Measurements from ENCODE around the gene SOCS1. TPM values are rescaled to one million over a fixed set of nuclear protein-coding genes. Genes with fewer than 3 reads are reported as not detected.

The SOCS1 gene
- total RNA-seq, 1 donor from 2014 or later, result 1.6 TPM

DNA sequence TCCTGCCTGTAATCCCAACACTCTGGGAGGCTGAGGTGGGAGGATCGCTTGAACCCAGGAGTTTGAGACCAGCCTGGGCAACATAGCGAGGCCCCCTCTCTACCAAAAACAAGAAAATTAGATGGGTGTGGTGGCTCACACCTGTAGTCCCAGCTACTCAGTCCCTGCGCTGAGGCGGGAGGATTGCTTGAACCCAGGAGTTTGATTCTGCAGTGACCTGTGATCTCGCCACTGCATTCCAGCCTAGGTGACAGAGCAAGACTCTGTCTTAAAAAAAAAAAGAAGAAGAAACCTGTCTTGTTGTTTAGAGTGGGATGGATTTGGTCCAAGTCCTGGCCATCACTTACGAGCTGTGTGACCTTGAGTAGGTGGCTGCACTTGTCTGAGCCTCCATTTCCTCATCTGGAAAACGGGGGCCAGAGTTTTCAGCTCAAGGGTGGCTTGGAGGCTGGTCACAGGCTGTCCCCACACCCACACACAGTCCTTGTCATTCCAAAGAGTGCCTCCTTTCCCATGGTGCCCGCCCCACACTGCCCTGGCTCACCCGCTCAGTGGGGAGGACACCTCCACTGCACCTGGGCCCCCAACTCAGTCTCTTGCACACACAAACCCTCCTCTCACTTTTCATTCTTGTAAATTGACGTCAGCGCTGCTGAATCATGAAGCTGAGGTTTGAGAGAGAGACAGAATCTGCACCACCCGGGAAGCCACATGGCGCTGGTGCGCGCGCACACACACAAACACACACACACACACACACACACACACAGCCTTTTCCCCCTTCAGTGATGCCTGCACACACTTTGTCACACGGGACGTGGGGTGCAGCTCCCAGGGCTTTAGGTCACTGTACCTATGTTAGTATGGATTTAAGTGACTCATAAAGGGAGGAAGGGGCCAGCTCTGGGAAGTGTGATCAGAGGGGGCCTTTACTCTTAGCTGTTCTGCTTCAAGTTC, 4.2 kb downstream of the SOCS1 start:
- no peak for DNase-seq (ENCODE audit: low read depth, low spot score)
- Mint-ChIP-seq H3K27me3 (ENCODE audit: low read depth) (peaks cover 27% of the 10 kb centered on the region), H3K36me3 (ENCODE audit: low read depth) (no peaks in the 10 kb centered on the region), H3K4me3 (peak overlapping the region; percentile 27), H3K4me1 (no peaks in the 10 kb centered on the region), H3K27ac (ENCODE audit: unreplicated experiment) (no peak overlapping the region), H3K9me3 (no peaks in the 10 kb centered on the region)
- TF ChIP-seq, protein P1, sequence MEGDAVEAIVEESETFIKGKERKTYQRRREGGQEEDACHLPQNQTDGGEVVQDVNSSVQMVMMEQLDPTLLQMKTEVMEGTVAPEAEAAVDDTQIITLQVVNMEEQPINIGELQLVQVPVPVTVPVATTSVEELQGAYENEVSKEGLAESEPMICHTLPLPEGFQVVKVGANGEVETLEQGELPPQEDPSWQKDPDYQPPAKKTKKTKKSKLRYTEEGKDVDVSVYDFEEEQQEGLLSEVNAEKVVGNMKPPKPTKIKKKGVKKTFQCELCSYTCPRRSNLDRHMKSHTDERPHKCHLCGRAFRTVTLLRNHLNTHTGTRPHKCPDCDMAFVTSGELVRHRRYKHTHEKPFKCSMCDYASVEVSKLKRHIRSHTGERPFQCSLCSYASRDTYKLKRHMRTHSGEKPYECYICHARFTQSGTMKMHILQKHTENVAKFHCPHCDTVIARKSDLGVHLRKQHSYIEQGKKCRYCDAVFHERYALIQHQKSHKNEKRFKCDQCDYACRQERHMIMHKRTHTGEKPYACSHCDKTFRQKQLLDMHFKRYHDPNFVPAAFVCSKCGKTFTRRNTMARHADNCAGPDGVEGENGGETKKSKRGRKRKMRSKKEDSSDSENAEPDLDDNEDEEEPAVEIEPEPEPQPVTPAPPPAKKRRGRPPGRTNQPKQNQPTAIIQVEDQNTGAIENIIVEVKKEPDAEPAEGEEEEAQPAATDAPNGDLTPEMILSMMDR (conservative IDR thresholded peaks at IDR 0.05), result no peak

DNA sequence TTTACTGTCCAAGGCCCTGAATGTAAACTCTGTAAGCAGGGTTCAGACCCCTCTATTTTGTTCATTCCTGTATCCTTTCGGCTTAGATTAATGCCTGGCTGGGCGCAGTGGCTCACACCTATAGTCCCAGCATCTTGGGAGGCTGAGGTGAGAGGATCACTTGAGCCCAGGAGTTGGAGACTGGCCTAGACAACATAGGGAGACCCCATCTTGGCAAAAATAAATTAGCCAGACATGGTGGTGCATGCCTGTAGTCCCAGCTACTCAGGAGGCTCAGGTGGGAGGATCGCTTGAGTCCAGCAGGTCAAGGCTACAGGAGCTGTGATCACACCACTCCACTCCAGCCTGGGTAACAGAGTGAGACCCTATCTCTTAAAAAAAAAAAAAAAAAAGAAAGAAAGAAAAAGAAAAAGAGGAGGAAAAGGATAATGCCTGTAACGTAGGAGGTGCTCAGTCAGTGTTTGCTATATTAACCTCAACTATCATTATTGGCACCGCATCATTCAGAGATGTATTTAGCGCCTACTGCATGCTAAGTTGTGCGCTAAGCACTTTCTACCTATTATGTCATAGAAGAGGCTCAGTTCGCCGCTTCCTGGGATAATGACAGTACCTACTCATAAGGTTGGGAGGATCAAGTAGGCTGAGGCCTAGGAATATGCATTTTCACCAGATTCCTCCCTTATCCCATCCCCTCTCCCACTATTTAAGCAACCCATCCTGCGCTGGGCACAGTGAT, 5.0 kb downstream of the SOCS1 start:
- no peak overlapping the region for H3K27ac Mint-ChIP-seq (ENCODE audit: unreplicated experiment)
- H3K9me3 Mint-ChIP-seq, result no peaks in the 10 kb centered on the region
- no peak overlapping the region for H3K4me3 Mint-ChIP-seq
- peaks cover 24% of the 10 kb centered on the region for H3K27me3 Mint-ChIP-seq (ENCODE audit: low read depth)
- DNase-seq (ENCODE audit: low read depth, low spot score), result no peak
- TF ChIP-seq, protein P1 (conservative IDR thresholded peaks at IDR 0.05), result no peak
- no peaks in the 10 kb centered on the region for H3K4me1 Mint-ChIP-seq
- no peaks in the 10 kb centered on the region for H3K36me3 Mint-ChIP-seq (ENCODE audit: low read depth)

DNA sequence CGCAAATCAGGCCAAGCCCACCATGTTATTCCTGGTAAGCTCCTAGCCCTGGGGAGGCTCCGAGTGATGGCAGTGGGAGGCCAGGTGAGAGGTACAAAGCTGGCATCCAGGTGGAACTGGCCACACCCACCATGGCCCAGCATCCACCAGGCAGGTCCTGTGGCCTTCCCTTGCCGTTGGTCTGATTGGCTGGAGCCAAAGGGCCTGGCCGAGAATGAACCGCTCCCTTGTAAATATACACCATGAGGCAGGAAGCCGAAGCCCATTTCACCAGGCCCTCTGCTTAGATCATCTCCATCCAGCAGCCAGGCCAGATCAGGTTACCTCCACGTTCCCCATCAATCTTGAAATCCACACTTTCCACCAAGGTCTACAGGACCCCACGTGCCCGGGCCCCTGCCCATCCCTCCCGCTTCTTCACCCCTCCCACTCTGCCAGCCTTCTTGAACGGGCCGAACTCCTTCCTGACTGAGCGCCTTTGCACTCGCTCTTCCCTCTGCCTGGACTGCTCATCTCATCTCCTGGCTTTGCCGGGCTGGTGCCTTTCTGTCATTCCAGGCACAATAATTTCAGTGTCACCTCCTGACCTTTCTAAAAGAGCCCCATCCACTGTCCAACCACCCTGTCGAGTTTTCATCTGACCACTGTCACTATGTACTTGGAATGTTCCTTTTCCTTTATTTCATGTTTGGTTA, 5.8 kb downstream of the SOCS1 start:
- Mint-ChIP-seq H3K4me3 (no peak overlapping the region), H3K36me3 (ENCODE audit: low read depth) (no peaks in the 10 kb centered on the region), H3K27ac (ENCODE audit: unreplicated experiment) (no peak overlapping the region), H3K9me3 (no peaks in the 10 kb centered on the region), H3K4me1 (no peaks in the 10 kb centered on the region), H3K27me3 (ENCODE audit: low read depth) (peaks cover 26% of the 10 kb centered on the region)
- TF ChIP-seq, protein P1 (conservative IDR thresholded peaks at IDR 0.05), result no peak
- no peak for DNase-seq (ENCODE audit: low read depth, low spot score)

DNA sequence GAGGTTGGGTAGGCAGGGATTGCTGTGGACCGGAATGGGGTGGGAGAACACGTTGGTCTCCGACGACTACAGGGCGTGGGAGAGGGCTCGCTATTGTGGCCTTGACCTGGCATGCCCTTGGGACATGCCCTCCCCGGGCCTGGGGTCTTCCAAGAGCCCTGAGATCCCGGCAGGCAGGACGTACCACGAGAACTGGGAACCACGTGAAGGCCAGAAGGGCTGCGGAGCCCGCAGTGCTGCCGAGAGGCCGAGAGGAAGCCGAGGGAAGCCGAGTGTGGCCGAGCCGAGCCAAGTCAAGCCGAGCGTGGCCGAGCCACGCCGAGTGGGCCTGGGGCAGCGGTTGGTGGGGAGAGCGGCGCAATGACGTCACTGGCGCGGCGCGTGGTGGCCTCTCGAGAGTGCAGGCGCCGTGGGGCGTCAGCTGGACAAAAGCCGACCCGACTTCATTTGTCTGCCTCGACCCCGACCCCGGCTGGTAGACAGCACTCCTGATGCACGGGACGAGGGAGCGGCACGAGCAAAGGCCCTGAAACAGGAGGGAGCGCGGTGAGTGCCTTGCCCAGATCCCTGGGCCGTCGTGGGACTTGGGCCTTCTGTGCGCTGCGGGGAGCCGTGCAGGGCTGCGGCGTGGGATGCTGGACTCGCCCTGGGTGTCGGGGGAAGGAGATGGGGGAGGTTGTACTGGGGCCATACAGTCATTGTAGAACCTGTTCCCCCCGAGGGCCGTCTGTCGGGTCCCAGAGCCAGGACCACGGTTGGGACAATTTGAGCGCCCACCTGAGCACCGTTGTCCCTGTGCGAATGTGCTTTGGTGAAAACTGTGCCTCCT, 6.6 kb downstream of the SOCS1 start:
- Mint-ChIP-seq H3K27me3 (ENCODE audit: low read depth) (peaks cover 23% of the 10 kb centered on the region), H3K4me3 (no peak overlapping the region), H3K9me3 (no peaks in the 10 kb centered on the region), H3K27ac (ENCODE audit: unreplicated experiment) (no peak overlapping the region), H3K36me3 (ENCODE audit: low read depth) (no peaks in the 10 kb centered on the region), H3K4me1 (no peaks in the 10 kb centered on the region)
- no peak for DNase-seq (ENCODE audit: low read depth, low spot score)
- TF ChIP-seq, protein P1 (conservative IDR thresholded peaks at IDR 0.05), result no peak

DNA sequence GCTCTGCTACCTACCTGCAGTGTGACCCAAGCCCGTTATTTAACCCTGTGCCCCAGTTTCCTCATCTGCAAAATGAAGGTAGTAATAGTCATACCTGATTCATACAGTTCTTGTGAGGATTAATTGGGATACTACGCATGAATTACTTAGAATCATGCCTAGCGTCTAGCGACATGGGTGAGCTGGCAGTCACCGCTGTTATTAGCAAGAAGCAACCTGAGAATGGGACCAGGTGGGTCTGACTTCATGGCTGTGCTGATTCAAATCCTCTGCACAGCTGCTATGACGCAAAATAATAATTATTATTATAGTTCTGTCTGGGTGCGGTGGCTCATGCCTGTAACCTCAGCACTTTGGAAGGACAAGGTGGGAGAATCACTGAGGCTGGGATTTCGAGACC, 7.9 kb downstream of the SOCS1 start:
- peaks cover 12% of the 10 kb centered on the region for H3K27me3 Mint-ChIP-seq (ENCODE audit: low read depth)
- TF ChIP-seq, protein P1 (conservative IDR thresholded peaks at IDR 0.05), result no peak

More for the DNA sequence above, 7.9 kb downstream of the SOCS1 start:
- H3K9me3 Mint-ChIP-seq, result no peaks in the 10 kb centered on the region
- H3K4me1 Mint-ChIP-seq, result no peaks in the 10 kb centered on the region
- H3K4me3 Mint-ChIP-seq, result no peak overlapping the region
- no peak for DNase-seq (ENCODE audit: low read depth, low spot score)
- no peaks in the 10 kb centered on the region for H3K36me3 Mint-ChIP-seq (ENCODE audit: low read depth)
- H3K27ac Mint-ChIP-seq (ENCODE audit: unreplicated experiment), result no peak overlapping the region
